GM19043 (cell line): ENCODE data around the gene ABTB1.

Experiments
- ATAC-seq: cut with Tn5 transposase; IDR thresholded peaks from one replicate; pipeline ENCODE4 v1.9.1; 2021; ENCODE audit warnings: low read depth; ENCODE audit not compliant: unreplicated experiment

ABTB1 gene

GRCh38 chr3:127716384-127716783 lies 43.6 kb downstream of the ABTB1 start:
- no peak for ATAC-seq

DNA sequence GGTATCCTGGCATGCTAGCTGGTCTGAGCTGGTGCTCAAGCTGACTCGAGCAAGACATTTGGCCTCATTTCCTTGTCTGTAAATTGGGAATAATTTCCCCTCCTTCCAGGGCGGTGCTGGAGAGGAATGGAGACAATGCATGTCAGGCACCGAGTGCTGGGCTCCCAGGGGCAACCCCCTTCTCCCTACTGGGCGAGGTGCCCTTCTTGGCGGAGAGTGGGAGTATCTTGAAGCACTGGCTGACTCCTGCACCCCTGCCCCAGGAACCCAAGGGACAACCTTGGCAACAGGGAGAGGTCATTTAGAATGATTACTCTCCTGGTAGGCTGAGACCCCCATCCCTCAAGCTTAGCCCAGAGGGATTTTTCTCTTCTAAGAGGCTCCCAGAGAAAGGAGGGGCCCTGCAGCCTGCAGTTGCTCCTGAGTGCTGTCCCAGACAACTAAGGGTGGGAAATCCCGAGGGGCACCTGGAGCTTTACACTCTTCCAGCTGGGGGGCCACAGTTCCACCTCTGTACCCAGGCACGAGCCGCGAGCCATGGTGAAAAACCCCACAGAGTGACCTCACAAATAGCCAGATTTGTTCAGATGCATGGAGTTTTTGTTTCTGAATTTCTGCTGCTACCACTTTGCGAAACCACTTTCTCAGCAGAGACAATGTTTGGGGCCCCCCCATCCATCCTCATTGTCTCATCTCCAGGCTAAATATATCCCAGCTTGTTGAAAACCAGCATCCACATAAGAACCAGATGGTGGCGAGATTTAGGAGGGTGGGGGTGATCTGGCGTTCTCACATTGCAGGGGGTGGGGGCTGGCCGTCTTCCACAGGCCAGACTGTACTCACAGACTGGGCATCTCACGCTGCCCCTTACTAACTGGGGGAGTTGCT lies 44.8 kb downstream of the ABTB1 start:
- ATAC-seq = no peak

- no peak for ATAC-seq
Observed at GRCh38 chr3:127718245-127718915, 45.6 kb downstream of the ABTB1 start.

DNA sequence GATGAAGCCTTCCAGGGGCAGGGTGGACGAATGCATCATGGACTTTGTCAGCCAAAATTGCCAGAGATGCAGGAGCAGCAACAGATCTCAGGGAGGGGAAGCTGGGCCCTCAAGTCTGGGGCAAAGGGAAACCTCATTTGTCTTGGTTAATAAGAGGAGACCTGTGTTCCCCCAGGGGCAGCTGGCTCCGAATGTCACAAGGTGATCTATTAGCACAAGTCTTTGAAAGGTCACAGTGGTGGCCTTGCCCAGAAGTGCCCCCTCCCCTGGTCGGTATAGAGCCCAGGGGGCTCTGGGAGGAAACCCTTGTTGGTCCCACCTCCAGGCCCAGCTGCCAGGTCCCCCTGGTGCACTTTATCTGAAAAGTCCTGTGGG lies 46.2 kb downstream of the ABTB1 start:
- ATAC-seq = no peak

GRCh38 chr3:127719369-127719768 lies 46.6 kb downstream of the ABTB1 start:
- ATAC-seq = no peak

DNA sequence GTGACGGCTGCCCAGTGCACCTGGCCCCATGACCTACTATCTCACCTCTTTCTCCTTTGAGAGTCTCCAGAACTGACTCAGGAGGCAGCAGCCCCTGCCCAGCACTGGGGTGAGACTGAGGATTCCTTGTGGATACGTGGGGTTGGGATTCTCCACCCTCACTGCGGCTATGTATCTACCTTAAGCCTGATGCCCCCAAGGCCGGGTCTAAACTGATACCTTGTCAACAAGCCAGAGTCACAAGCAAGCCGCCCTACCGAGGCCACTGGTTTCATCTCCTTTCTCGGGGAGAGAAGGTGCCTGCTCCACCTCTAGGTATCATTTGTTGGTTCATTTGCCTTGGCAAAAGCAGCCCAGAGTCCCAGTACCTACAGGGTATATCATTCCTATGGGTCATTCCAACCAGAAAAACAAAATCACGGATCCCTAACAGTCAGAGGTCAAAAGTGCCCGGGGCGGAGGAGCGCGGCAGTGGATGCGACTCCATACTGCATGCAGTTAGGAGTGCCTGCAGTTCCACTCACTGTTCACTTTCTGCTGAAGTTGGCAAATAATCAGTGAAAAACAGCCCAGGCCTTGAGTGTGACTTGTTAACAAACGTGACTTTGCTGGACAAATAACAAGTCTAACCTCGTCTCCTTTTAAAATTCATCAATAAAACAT lies 47.5 kb downstream of the ABTB1 start:
- ATAC-seq = no peak

GRCh38 chr3:127720985-127721935 lies 48.5 kb downstream of the ABTB1 start:
- ATAC-seq = no peak

GRCh38 chr3:127722091-127722784 lies 49.5 kb downstream of the ABTB1 start:
- ATAC-seq = no peak

GRCh38 chr3:127723011-127723567 lies 50.3 kb downstream of the ABTB1 start:
- no peak for ATAC-seq

GRCh38 chr3:127726894-127727293 lies 54.1 kb downstream of the ABTB1 start:
- ATAC-seq = no peak

- no peak for ATAC-seq
Observed at GRCh38 chr3:127728417-127729015, 55.8 kb downstream of the ABTB1 start.

- ATAC-seq = no peak
Observed at GRCh38 chr3:127729556-127730056, 56.9 kb downstream of the ABTB1 start.

DNA sequence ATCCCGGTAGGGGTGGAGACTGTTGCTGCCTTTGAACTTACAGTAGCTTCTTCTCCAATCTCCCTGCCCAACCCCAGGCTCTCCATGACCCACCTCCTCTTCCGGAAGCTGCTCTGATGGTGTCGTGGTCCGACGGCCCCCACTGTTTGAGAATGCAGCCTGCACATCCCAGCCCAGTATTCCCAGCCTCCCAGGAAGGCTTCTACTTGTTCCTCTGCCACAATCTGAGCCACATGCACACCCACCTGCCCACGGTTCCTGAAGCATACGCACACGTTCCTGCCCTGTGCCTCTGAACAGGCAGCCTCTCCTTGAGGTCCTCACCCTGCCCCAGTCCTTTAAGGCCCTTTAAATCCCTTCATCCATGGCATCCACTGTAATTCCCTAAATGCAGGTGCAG lies 57.4 kb downstream of the ABTB1 start:
- no peak for ATAC-seq
